IMR-90 (cell line): Measurements from ENCODE around the gene BTG4.

Source experiments
- BHLHE40 ChIP-seq: fragments of 150-350 bp; IDR thresholded peaks from 2 replicates; pipeline ENCODE4 v1.6.1; 2016; ENCODE audit warnings: mild to moderate bottlenecking, low read depth, low read length
- CEBPB ChIP-seq: IDR thresholded peaks from 2 replicates; pipeline ENCODE4 v1.6.1; 2012; ENCODE audit warnings: low read depth, low read length, improper control_type of control experiment
- MAFK ChIP-seq: IDR thresholded peaks from 2 replicates; pipeline ENCODE4 v1.6.1; 2012; ENCODE audit warnings: low read depth, low read length, improper control_type of control experiment
- MAZ ChIP-seq: IDR thresholded peaks from 2 replicates; pipeline ENCODE4 v1.6.1; 2012; ENCODE audit warnings: low read depth, mild to moderate bottlenecking, low read length, improper control_type of control experiment, moderate library complexity, borderline replicate concordance
- MXI1 ChIP-seq: IDR thresholded peaks from 2 replicates; pipeline ENCODE4 v1.6.1; 2012; ENCODE audit warnings: low read depth, mild to moderate bottlenecking, low read length, moderate library complexity, borderline replicate concordance
- POLR2A ChIP-seq: IDR thresholded peaks from 2 replicates; pipeline ENCODE4 v1.6.1; 2012; ENCODE audit warnings: mild to moderate bottlenecking, low read depth, low read length
- RAD21 ChIP-seq: IDR thresholded peaks from 2 replicates; pipeline ENCODE4 v1.6.1; 2012; ENCODE audit warnings: low read length, improper control_type of control experiment
- RCOR1 ChIP-seq: IDR thresholded peaks from 2 replicates; pipeline ENCODE4 v1.6.1; 2012; ENCODE audit warnings: mild to moderate bottlenecking, low read length, improper control_type of control experiment; ENCODE audit not compliant: insufficient replicate concordance
- SMC3 ChIP-seq: fragments of 150-350 bp; IDR thresholded peaks from 2 replicates; pipeline ENCODE4 v1.6.1; 2016; ENCODE audit warnings: low read depth, mild to moderate bottlenecking, antibody characterized with exemption, low read length, moderate library complexity
- TF ChIP-seq, protein P1 (sequence below): conservative IDR thresholded peaks from 2 replicates; pipeline ENCODE4 v1.5.1; 2012; ENCODE audit warnings: mild to moderate bottlenecking, low read depth, low read length, improper control_type of control experiment
- TF ChIP-seq, protein P2 (sequence below): fragments of 150-350 bp; IDR thresholded peaks from 2 replicates; pipeline ENCODE4 v1.6.1; 2017; ENCODE audit warnings: mild to moderate bottlenecking, antibody characterized with exemption, low read length, low read depth

DNA sequence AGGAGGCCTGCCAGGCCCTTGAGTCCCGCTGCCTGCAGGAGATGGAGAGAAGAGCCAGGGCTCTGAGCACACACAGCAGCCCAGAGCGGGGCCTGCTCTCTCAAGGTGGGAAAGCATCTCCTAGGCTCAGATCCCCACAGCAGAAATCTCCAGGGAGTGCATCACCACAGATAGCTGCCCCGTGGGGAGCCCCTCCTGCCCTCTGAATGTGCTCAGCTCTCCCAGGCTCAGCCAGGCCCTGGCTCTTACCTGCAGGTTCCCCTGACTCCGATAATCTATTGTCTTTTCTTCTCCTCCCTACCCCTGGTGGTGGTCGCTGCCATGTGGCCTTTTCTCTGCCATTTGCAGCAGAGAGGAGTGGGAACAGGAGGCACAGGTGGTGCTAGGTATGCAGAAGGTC, 49.9 kb downstream of the BTG4 start:
- TF ChIP-seq, protein P1, sequence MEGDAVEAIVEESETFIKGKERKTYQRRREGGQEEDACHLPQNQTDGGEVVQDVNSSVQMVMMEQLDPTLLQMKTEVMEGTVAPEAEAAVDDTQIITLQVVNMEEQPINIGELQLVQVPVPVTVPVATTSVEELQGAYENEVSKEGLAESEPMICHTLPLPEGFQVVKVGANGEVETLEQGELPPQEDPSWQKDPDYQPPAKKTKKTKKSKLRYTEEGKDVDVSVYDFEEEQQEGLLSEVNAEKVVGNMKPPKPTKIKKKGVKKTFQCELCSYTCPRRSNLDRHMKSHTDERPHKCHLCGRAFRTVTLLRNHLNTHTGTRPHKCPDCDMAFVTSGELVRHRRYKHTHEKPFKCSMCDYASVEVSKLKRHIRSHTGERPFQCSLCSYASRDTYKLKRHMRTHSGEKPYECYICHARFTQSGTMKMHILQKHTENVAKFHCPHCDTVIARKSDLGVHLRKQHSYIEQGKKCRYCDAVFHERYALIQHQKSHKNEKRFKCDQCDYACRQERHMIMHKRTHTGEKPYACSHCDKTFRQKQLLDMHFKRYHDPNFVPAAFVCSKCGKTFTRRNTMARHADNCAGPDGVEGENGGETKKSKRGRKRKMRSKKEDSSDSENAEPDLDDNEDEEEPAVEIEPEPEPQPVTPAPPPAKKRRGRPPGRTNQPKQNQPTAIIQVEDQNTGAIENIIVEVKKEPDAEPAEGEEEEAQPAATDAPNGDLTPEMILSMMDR: no peak
- TF ChIP-seq SMC3 (no peak), POLR2A (no peak), RCOR1 (no peak), MAZ (no peak), MXI1 (no peak), CEBPB (no peak), RAD21 (no peak), MAFK (no peak), BHLHE40 (no peak)
- TF ChIP-seq, protein P2, sequence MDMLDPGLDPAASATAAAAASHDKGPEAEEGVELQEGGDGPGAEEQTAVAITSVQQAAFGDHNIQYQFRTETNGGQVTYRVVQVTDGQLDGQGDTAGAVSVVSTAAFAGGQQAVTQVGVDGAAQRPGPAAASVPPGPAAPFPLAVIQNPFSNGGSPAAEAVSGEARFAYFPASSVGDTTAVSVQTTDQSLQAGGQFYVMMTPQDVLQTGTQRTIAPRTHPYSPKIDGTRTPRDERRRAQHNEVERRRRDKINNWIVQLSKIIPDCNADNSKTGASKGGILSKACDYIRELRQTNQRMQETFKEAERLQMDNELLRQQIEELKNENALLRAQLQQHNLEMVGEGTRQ: no peak
